ENCODE results near the gene AUTS2. TPM values are rescaled to one million over a fixed set of nuclear protein-coding genes. Genes with fewer than 3 reads are reported as not detected.
A peak's percentile ranks its signal among the peaks of the same experiment; 100 is the strongest.

Gene AUTS2
- total RNA-seq, 1 donor from 2014 or later, result 56.0 TPM

DNA sequence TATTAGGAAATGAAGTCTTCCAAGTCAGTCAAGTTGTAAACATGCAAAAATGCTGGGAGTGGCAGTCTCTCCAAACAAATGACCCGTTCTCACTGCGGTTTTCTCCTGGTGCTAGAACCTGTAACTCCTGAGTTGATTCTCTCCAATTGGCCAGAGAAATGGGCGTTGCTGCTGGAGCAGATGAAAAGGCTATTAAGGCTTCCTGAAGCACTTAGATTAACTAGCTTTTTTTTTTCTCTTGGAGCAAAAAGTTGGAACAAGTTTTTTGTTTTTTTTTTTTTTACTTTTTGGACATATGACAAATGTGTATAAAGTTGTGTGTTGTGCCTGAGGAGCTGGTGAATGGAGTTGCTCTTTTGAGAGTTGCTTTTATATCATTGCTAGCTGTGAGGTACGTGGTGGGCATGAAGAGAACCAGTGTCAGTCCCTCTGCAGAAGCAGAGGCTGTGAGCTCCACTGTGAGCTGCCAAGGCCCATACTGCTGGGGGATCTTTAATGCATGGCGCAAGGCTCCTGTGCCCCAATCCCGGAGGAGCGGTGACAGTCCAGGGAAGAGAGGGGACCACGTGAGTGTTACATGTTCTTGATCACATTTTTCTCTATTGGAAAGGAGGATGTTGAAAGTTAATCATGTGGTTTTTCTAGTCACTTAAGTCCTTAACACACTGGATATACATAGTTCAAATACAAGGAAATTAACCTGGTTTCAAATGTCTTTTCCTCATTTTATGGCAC lies 1140.0 kb downstream of the AUTS2 start:
- Histone ChIP-seq H3K36me3 (no peaks in the 10 kb centered on the region), H3K27ac (peak overlapping the region; percentile 71), H3K27me3 (no peaks in the 10 kb centered on the region), H3K9me3 (no peaks in the 10 kb centered on the region), H3K4me1 (peaks cover 33% of the 10 kb centered on the region), H3K4me3 (no peak overlapping the region)
- no peak for DNase-seq
- TF ChIP-seq, protein P1, sequence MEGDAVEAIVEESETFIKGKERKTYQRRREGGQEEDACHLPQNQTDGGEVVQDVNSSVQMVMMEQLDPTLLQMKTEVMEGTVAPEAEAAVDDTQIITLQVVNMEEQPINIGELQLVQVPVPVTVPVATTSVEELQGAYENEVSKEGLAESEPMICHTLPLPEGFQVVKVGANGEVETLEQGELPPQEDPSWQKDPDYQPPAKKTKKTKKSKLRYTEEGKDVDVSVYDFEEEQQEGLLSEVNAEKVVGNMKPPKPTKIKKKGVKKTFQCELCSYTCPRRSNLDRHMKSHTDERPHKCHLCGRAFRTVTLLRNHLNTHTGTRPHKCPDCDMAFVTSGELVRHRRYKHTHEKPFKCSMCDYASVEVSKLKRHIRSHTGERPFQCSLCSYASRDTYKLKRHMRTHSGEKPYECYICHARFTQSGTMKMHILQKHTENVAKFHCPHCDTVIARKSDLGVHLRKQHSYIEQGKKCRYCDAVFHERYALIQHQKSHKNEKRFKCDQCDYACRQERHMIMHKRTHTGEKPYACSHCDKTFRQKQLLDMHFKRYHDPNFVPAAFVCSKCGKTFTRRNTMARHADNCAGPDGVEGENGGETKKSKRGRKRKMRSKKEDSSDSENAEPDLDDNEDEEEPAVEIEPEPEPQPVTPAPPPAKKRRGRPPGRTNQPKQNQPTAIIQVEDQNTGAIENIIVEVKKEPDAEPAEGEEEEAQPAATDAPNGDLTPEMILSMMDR (IDR thresholded peaks at IDR 0.05), result no peak
- peak; percentile 91 for ATAC-seq
- intact Hi-C loops (cut with DNase I), result no loop called here

DNA sequence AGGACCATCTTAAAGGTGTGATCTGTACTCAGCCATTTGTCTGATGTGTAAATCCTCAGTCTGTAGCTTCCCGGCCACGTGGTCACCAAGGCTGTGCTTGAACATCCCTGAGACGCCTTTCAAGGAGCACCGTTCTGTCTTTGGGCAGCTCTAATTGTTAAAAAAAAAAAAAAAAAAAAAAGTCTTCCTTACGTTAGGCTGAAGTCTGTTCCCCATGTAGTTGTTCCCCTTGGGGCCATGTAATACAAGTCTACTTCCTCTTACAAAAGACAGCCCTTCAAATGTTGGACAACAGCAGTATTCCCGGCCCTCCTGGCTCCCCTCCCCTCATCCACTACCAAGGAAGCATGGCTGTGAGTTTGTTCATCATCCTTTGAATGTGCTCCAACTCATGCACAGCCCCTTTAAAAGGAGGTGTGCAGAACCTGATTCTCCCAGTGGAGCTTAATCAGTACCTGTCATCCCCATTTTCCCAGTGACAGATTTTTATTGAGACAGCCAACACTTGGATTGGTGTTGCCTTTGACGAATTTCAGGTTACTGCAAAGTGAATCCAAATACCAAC lies 1141.5 kb downstream of the AUTS2 start:
- H3K4me1 ChIP-seq, result peaks cover 33% of the 10 kb centered on the region
- H3K4me3 ChIP-seq, result no peak overlapping the region
- ATAC-seq (no peak), DNase-seq (no peak)
- H3K9me3 ChIP-seq, result no peaks in the 10 kb centered on the region
- intact Hi-C loops (cut with DNase I), result no loop called here
- H3K27me3 ChIP-seq, result no peaks in the 10 kb centered on the region
- H3K27ac ChIP-seq, result no peak overlapping the region
- TF ChIP-seq, protein P1 (IDR thresholded peaks at IDR 0.05), result no peak
- H3K36me3 ChIP-seq, result no peaks in the 10 kb centered on the region

- ATAC-seq (no peak), DNase-seq (no peak)
- Histone ChIP-seq H3K4me1 (peaks cover 26% of the 10 kb centered on the region), H3K9me3 (no peaks in the 10 kb centered on the region), H3K27ac (no peak overlapping the region), H3K36me3 (no peaks in the 10 kb centered on the region), H3K4me3 (no peak overlapping the region), H3K27me3 (no peaks in the 10 kb centered on the region)
- intact Hi-C loops (cut with DNase I), result no loop called here
- TF ChIP-seq, protein P1 (IDR thresholded peaks at IDR 0.05), result no peak
Observed at GRCh38 chr7:70741666-70742065, 1143.4 kb downstream of the AUTS2 start.

GRCh38 chr7:70743531-70744325 lies 1145.5 kb downstream of the AUTS2 start:
- intact Hi-C loops (cut with DNase I), result no loop called here
- H3K27me3 ChIP-seq, result no peaks in the 10 kb centered on the region
- H3K9me3 ChIP-seq, result no peaks in the 10 kb centered on the region
- TF ChIP-seq, protein P1 (IDR thresholded peaks at IDR 0.05), result no peak
- peaks cover 11% of the 10 kb centered on the region for H3K4me1 ChIP-seq
- ATAC-seq, result no peak
- DNase-seq, result no peak
- H3K4me3 ChIP-seq, result no peak overlapping the region
- H3K36me3 ChIP-seq, result no peaks in the 10 kb centered on the region
- H3K27ac ChIP-seq, result no peak overlapping the region

DNA sequence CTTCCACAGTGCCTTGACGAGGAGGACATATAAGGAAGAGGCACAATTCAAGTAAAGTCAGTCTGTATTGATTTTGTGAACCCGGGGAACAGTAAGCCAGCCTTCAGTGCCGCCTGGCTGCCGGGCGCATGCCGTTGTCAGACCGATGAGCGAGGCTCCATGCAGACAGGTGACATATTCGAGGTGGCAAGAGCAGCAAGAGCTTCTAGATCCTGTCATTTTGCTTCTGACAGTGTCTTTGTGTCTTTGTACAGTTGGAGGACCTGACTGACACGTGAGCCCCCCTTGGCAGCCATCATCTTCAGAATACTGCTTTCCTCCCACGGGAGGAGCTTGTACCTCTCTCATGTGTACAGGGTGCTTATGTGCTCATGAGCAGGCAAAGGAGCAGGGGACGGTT lies 1146.2 kb downstream of the AUTS2 start:
- Histone ChIP-seq H3K27ac (no peak overlapping the region), H3K9me3 (no peaks in the 10 kb centered on the region), H3K36me3 (no peaks in the 10 kb centered on the region), H3K27me3 (no peaks in the 10 kb centered on the region), H3K4me3 (no peak overlapping the region), H3K4me1 (peaks cover 6% of the 10 kb centered on the region)
- DNase-seq (no peak), ATAC-seq (no peak)
- TF ChIP-seq, protein P1 (IDR thresholded peaks at IDR 0.05), result no peak
- intact Hi-C loops (cut with DNase I), result no loop called here
